Measurements from ENCODE around the gene NLRP8. TPM values are rescaled to one million over a fixed set of nuclear protein-coding genes. Genes with fewer than 3 reads are reported as not detected.

NLRP8 gene
- total RNA-seq, 1 experiment from 2014 or later, result not detected

GRCh38 chr19:55935206-55935605, 12.4 kb upstream of the NLRP8 start:
- Histone ChIP-seq H4K5ac (ENCODE audit: insufficient read length, low read depth, low read length) (no peak overlapping the region), H3K27ac (ENCODE audit: insufficient read length, low read depth, low read length) (no peak overlapping the region), H2AK5ac (ENCODE audit: insufficient read length, low read length) (no peak overlapping the region), H3K4me1 (ENCODE audit: insufficient read depth, low read length) (no peaks in the 10 kb centered on the region), H2BK15ac (ENCODE audit: low read depth, low read length) (no peak overlapping the region), H2BK120ac (ENCODE audit: low read depth, low read length, poor library complexity, severe bottlenecking) (no peak overlapping the region), H2BK5ac (ENCODE audit: insufficient read length, low read length) (no peak overlapping the region), H3K9me3 (ENCODE audit: control insufficient read depth, low read depth, low read length) (peaks cover 78% of the 10 kb centered on the region), H3T11ph (ENCODE audit: low read length) (no peak overlapping the region), H3K79me2 (ENCODE audit: insufficient read depth, low read length) (no peaks in the 10 kb centered on the region), H4K91ac (ENCODE audit: insufficient read length, low read depth, low read length) (no peak overlapping the region), H4K20me1 (ENCODE audit: control insufficient read depth, insufficient read depth, insufficient read length) (no peaks in the 10 kb centered on the region), H3K4ac (ENCODE audit: low read depth, low read length) (no peak overlapping the region), H3K9ac (ENCODE audit: extremely low read depth, insufficient read length, low read length) (no peak overlapping the region), H3K18ac (ENCODE audit: insufficient read length, low read depth, low read length) (no peak overlapping the region), H3K4me2 (ENCODE audit: insufficient read depth, insufficient read length, low read length) (no peak overlapping the region), H2BK12ac (ENCODE audit: insufficient read length, low read depth, low read length) (no peak overlapping the region), H2AFZ (ENCODE audit: low read length) (no peak overlapping the region), H4K8ac (replicated peaks; ENCODE audit: insufficient read length, low read depth, low read length) (no peak overlapping the region), H3K14ac (ENCODE audit: insufficient read depth, low read length) (no peak overlapping the region), H3K23ac (ENCODE audit: insufficient read length, low read depth, low read length) (no peak overlapping the region), H2BK20ac (ENCODE audit: low read depth, low read length, poor library complexity, severe bottlenecking) (no peak overlapping the region), H3K79me1 (ENCODE audit: insufficient read depth, low read depth, low read length, poor library complexity, severe bottlenecking) (no peaks in the 10 kb centered on the region), H3K27me3 (ENCODE audit: insufficient read depth, low read length) (no peaks in the 10 kb centered on the region), H3K56ac (ENCODE audit: insufficient read length, low read depth, low read length) (no peak overlapping the region), H3K23me2 (ENCODE audit: insufficient read length, low read depth, low read length, poor library complexity, severe bottlenecking) (no peaks in the 10 kb centered on the region)
- Mint-ChIP-seq H3K27me3 (ENCODE audit: low read depth) (no peaks in the 10 kb centered on the region; the same call in none of the 2 replicates), H3K4me1 (no peaks in the 10 kb centered on the region), H3K36me3 (ENCODE audit: insufficient read depth in 1 of 3, low read depth in 3 of 3) (peaks cover 4 to 38% (median 11%) of the 10 kb centered on the region in 3 experiments; a peak in 6 of 7 replicates), H3K27ac (no peak overlapping the region), H3K9me3 (peaks cover 89 to 91% of the 10 kb centered on the region in 2 experiments), H3K4me3 (no peak overlapping the region)
- DNase-seq, result no peak
- TF ChIP-seq, protein P1, sequence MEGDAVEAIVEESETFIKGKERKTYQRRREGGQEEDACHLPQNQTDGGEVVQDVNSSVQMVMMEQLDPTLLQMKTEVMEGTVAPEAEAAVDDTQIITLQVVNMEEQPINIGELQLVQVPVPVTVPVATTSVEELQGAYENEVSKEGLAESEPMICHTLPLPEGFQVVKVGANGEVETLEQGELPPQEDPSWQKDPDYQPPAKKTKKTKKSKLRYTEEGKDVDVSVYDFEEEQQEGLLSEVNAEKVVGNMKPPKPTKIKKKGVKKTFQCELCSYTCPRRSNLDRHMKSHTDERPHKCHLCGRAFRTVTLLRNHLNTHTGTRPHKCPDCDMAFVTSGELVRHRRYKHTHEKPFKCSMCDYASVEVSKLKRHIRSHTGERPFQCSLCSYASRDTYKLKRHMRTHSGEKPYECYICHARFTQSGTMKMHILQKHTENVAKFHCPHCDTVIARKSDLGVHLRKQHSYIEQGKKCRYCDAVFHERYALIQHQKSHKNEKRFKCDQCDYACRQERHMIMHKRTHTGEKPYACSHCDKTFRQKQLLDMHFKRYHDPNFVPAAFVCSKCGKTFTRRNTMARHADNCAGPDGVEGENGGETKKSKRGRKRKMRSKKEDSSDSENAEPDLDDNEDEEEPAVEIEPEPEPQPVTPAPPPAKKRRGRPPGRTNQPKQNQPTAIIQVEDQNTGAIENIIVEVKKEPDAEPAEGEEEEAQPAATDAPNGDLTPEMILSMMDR (conservative IDR thresholded peaks at IDR 0.05), result no peak
- no CpG with 5 or more reads among the region's 9 CpGs for WGBS (ENCODE audit: extremely low coverage, insufficient read length, low lambda C conversion rate)
